HEK293T (cell line): ENCODE results near the gene CCDC88C.

ENCODE experiments used
- BHLHE40 ChIP-seq: fragments of 450-650 bp; IDR thresholded peaks from 2 replicates; pipeline ENCODE4 v1.6.1; 2016; ENCODE audit warnings: mild to moderate bottlenecking, moderate library complexity, borderline replicate concordance
- CTBP1 ChIP-seq: fragments of 450-650 bp; IDR thresholded peaks from 2 replicates; pipeline ENCODE4 v1.6.1; 2016; ENCODE audit warnings: borderline replicate concordance
- ELF4 ChIP-seq: fragments of 450-650 bp; IDR thresholded peaks from 2 replicates; pipeline ENCODE4 v1.6.1; 2017; ENCODE audit warnings: antibody characterized with exemption
- FOXK2 ChIP-seq: fragments of 450-650 bp; IDR thresholded peaks from 2 replicates; pipeline ENCODE4 v1.6.1; 2016; ENCODE audit warnings: mild to moderate bottlenecking
- FOXM1 ChIP-seq: fragments of 450-650 bp; IDR thresholded peaks from 2 replicates; pipeline ENCODE4 v1.6.1; 2017; ENCODE audit warnings: mild to moderate bottlenecking, borderline replicate concordance
- NFRKB ChIP-seq: fragments of 450-650 bp; IDR thresholded peaks from 2 replicates; pipeline ENCODE4 v1.6.1; 2016; ENCODE audit warnings: mild to moderate bottlenecking, moderate library complexity
- PKNOX1 ChIP-seq: fragments of 450-650 bp; IDR thresholded peaks from 2 replicates; pipeline ENCODE4 v1.6.1; 2016
- SP1 ChIP-seq: fragments of 450-650 bp; IDR thresholded peaks from 2 replicates; pipeline ENCODE4 v1.6.1; 2017
- SUZ12 ChIP-seq: fragments of 450-650 bp; IDR thresholded peaks from 2 replicates; pipeline ENCODE4 v1.6.1; 2016; ENCODE audit warnings: mild to moderate bottlenecking
- TARDBP ChIP-seq: fragments of 450-650 bp; IDR thresholded peaks from 2 replicates; pipeline ENCODE4 v1.6.1; 2016
- ZNF384 ChIP-seq: fragments of 450-650 bp; IDR thresholded peaks from 2 replicates; pipeline ENCODE4 v1.6.1; 2016

- TF ChIP-seq FOXK2 (no peak), BHLHE40 (no peak), SP1 (no peak), SUZ12 (no peak), ZNF384 (no peak), NFRKB (no peak), PKNOX1 (no peak), CTBP1 (no peak), ELF4 (no peak), FOXM1 (no peak), TARDBP (no peak)
Measured at GRCh38 chr14:91378930-91379578, 38.6 kb downstream of the CCDC88C start.
